Activated T-cell treated with anti-CD3 and anti-CD28 coated beads, Interleukin-2, amount 50 U/mL, for 1 hour (primary cell): Measurements from ENCODE around the gene TNRC18.
"Not testable (repeated sequence)": the region's sequence is repeated elsewhere in the genome, so short reads cannot be mapped to it uniquely, and the experiment has no call there.

Source experiments
- DNase-seq: peaks from one replicate; pipeline ENCODE4 v3.0.0-alpha.2; 2020

Gene TNRC18

GRCh38 chr7:5370454-5371353 is 52.9 kb downstream of the TNRC18 start:
- DNase-seq: no peak

GRCh38 chr7:5367661-5368060 is 56.0 kb downstream of the TNRC18 start:
- no peak for DNase-seq

GRCh38 chr7:5365976-5366625 is 57.5 kb downstream of the TNRC18 start:
- peak; percentile 62 for DNase-seq

GRCh38 chr7:5363729-5364128 is 59.9 kb downstream of the TNRC18 start:
- DNase-seq: no peak

- no peak for DNase-seq
Observed at GRCh38 chr7:5362466-5362865, 61.2 kb downstream of the TNRC18 start.

GRCh38 chr7:5361446-5362127 is 62.0 kb downstream of the TNRC18 start:
- no peak for DNase-seq

GRCh38 chr7:5360971-5361370 is 62.7 kb downstream of the TNRC18 start:
- DNase-seq: no peak

- no peak for DNase-seq
Observed at GRCh38 chr7:5360451-5360850, 63.2 kb downstream of the TNRC18 start.

- DNase-seq: not testable (repeated sequence)
Observed at GRCh38 chr7:5360021-5360420, 63.6 kb downstream of the TNRC18 start.

- no peak for DNase-seq
Observed at GRCh38 chr7:5359344-5359743, 64.3 kb downstream of the TNRC18 start.

GRCh38 chr7:5357951-5358350 is 65.7 kb downstream of the TNRC18 start:
- no peak for DNase-seq

- DNase-seq: no peak
Observed at GRCh38 chr7:5356751-5357119, 66.9 kb downstream of the TNRC18 start.

- DNase-seq: no peak
Observed at GRCh38 chr7:5354460-5355232, 69.0 kb downstream of the TNRC18 start.

GRCh38 chr7:5352440-5353010 is 71.1 kb downstream of the TNRC18 start:
- DNase-seq: no peak

GRCh38 chr7:5351507-5352265 is 71.9 kb downstream of the TNRC18 start:
- DNase-seq: no peak

GRCh38 chr7:5350600-5351385 is 72.8 kb downstream of the TNRC18 start:
- DNase-seq: no peak

- no peak for DNase-seq
Observed at GRCh38 chr7:5350174-5350463, 73.5 kb downstream of the TNRC18 start.

GRCh38 chr7:5349437-5350173 is 74.0 kb downstream of the TNRC18 start:
- no peak for DNase-seq

- DNase-seq: no peak
Observed at GRCh38 chr7:5349005-5349380, 74.6 kb downstream of the TNRC18 start.
